Measurements from ENCODE around the gene MYO5B.

MYO5B gene

GRCh38 chr18:49931760-49932159 lies 263.2 kb downstream of the MYO5B start:
- no peak for DNase-seq (ENCODE audit: low read depth)
- no peak for TF ChIP-seq CTCF (IDR thresholded peaks at IDR 0.05; ENCODE audit: insufficient read depth, low read depth, low read length, missing control alignments)
- no peak overlapping the region for H3K4me3 ChIP-seq (ENCODE audit: low read depth, low read length)

- TF ChIP-seq CTCF (IDR thresholded peaks at IDR 0.05; ENCODE audit: insufficient read depth, low read depth, low read length, missing control alignments) = no peak
- H3K4me3 ChIP-seq (ENCODE audit: low read depth, low read length) = no peak overlapping the region
- DNase-seq (ENCODE audit: low read depth) = no peak
These were observed 263.8 kb downstream of the MYO5B start for GRCh38 chr18:49931179-49931578.

GRCh38 chr18:49926106-49926745 lies 268.7 kb downstream of the MYO5B start:
- no peak for DNase-seq (ENCODE audit: low read depth)
- H3K4me3 ChIP-seq (ENCODE audit: low read depth, low read length) = no peak overlapping the region
- no peak for TF ChIP-seq CTCF (IDR thresholded peaks at IDR 0.05; ENCODE audit: insufficient read depth, low read depth, low read length, missing control alignments)

GRCh38 chr18:49924293-49924983 lies 270.5 kb downstream of the MYO5B start:
- DNase-seq (ENCODE audit: low read depth) = no peak

GRCh38 chr18:49922228-49922627 lies 272.7 kb downstream of the MYO5B start:
- H3K4me3 ChIP-seq (ENCODE audit: low read depth, low read length) = no peak overlapping the region
- DNase-seq (ENCODE audit: low read depth) = no peak
- no peak for TF ChIP-seq CTCF (IDR thresholded peaks at IDR 0.05; ENCODE audit: insufficient read depth, low read depth, low read length, missing control alignments)

More at GRCh38 chr18:49924293-49924983, 270.5 kb downstream of the MYO5B start:
- TF ChIP-seq CTCF (IDR thresholded peaks at IDR 0.05; ENCODE audit: insufficient read depth, low read depth, low read length, missing control alignments) = no peak
- H3K4me3 ChIP-seq (ENCODE audit: low read depth, low read length) = no peak overlapping the region

GRCh38 chr18:49921318-49921985 lies 273.5 kb downstream of the MYO5B start:
- H3K4me3 ChIP-seq (ENCODE audit: low read depth, low read length) = no peak overlapping the region
- TF ChIP-seq CTCF (IDR thresholded peaks at IDR 0.05; ENCODE audit: insufficient read depth, low read depth, low read length, missing control alignments) = no peak
- no peak for DNase-seq (ENCODE audit: low read depth)
